Measurements from ENCODE around the gene MSANTD1. TPM values are rescaled to one million over a fixed set of nuclear protein-coding genes. Genes with fewer than 3 reads are reported as not detected.
A peak's percentile ranks its signal among the peaks of the same experiment; 100 is the strongest.

MSANTD1 gene
- total and polyA plus RNA-seq, 2 of the 8 experiments (the other 6 are each of a cell fraction or from before 2014, with no cell fraction given): 0.23 to 0.45 TPM

- no peak overlapping the region for H2BK12ac ChIP-seq (ENCODE audit: low read depth, low read length)
- TF ChIP-seq CBX5 (IDR thresholded peaks at IDR 0.05; ENCODE audit: low read depth, low read length) (no peak), RBBP5 (IDR thresholded peaks at IDR 0.05; ENCODE audit: borderline replicate concordance, low read depth, low read length) (no peak), GTF2F1 (IDR thresholded peaks at IDR 0.05; ENCODE audit: borderline replicate concordance, low read depth, low read length) (no peak), YY1 (IDR thresholded peaks at IDR 0.05; ENCODE audit: low read depth, low read length) (no peak), BACH1 (IDR thresholded peaks at IDR 0.05; ENCODE audit: low read length) (no peak), POU5F1 (IDR thresholded peaks at IDR 0.05; ENCODE audit: low read depth, low read length) (no peak), CTBP2 (IDR thresholded peaks at IDR 0.05; ENCODE audit: borderline replicate concordance, insufficient read depth, insufficient read length, low read length) (no peak), RFX5 (IDR thresholded peaks at IDR 0.05; ENCODE audit: borderline replicate concordance, low read depth, low read length) (no peak), SP1 (IDR thresholded peaks at IDR 0.05; ENCODE audit: low read depth, low read length) (no peak), SP2 (IDR thresholded peaks at IDR 0.05; ENCODE audit: low read length) (no peak), KDM1A (IDR thresholded peaks at IDR 0.05; ENCODE audit: borderline replicate concordance, low read length) (no peak), SUZ12 (IDR thresholded peaks at IDR 0.05; ENCODE audit: low read length) (no peak), POLR2AphosphoS5 (IDR thresholded peaks at IDR 0.05; ENCODE audit: low read depth, low read length) (no peak), ZNF274 (IDR thresholded peaks at IDR 0.05; ENCODE audit: borderline replicate concordance, extremely low read depth, low read length) (no peak)
Measured at GRCh38 chr4:3287271-3287971, 38.5 kb downstream of the MSANTD1 start.

More at GRCh38 chr4:3287271-3287971, 38.5 kb downstream of the MSANTD1 start:
- Histone ChIP-seq H3K27ac (ENCODE audit: low read depth, low read length) (no peak overlapping the region), H2AK5ac (ENCODE audit: low read depth, low read length) (no peak overlapping the region), H4K5ac (ENCODE audit: insufficient read length, low read depth, low read length) (no peak overlapping the region), H3K4ac (replicated peaks; ENCODE audit: insufficient read length, low read depth, low read length) (no peak overlapping the region), H3K4me3 (ENCODE audit: extremely low read depth in 1 of 4, insufficient read depth in 2 of 4, low read depth in 3 of 4, low read length in 4 of 4) (no peak overlapping the region), H3K18ac (ENCODE audit: extremely low read depth, low read length) (no peak overlapping the region), H3K56ac (replicated peaks; ENCODE audit: insufficient read length, low read depth, low read length) (no peak overlapping the region), H3K14ac (ENCODE audit: insufficient read length) (no peak overlapping the region), H2AFZ (ENCODE audit: low read length) (no peak overlapping the region), H2BK20ac (ENCODE audit: low read length) (no peak overlapping the region), H3K36me3 (ENCODE audit: control insufficient read depth in 2 of 4, insufficient read depth in 4 of 4, low read length in 3 of 4) (no peaks in the 10 kb centered on the region), H4K8ac (ENCODE audit: extremely low read depth, insufficient read depth, low read length) (peak overlapping the region; percentile 18; the same call in 1 of the 2 replicates), H3K23ac (ENCODE audit: insufficient read length) (no peak overlapping the region), H3K9ac (replicated peaks in 1 of 4; ENCODE audit: extremely low read depth in 1 of 4, low read depth in 3 of 4, low read length in 3 of 4) (no peak overlapping the region), H3K4me1 (replicated peaks in 1 of 4; ENCODE audit: control insufficient read depth in 3 of 4, insufficient read depth in 4 of 4, low read length in 3 of 4) (peaks cover 0 to 11% (median 3%) of the 10 kb centered on the region in 4 experiments; a peak in 5 of 7 replicates), H2BK15ac (ENCODE audit: low read length) (no peak overlapping the region), H3K79me2 (ENCODE audit: control insufficient read depth in 1 of 2, insufficient read depth in 2 of 2, low read length in 2 of 2) (no peaks in the 10 kb centered on the region), H3K27me3 (replicated peaks in 1 of 4; ENCODE audit: control insufficient read depth in 3 of 4, extremely low read depth in 1 of 4, insufficient read depth in 3 of 4, low read length in 3 of 4) (peaks cover 0 to 7% (median 1%) of the 10 kb centered on the region in 4 experiments; a peak in 3 of 7 replicates), H3K23me2 (ENCODE audit: low read depth, low read length) (peaks cover 9% of the 10 kb centered on the region; the same call in 1 of the 2 replicates), H3K4me2 (ENCODE audit: insufficient read depth in 1 of 2, low read depth in 2 of 2, low read length in 2 of 2) (no peak overlapping the region), H2BK5ac (ENCODE audit: low read depth, low read length) (no peak overlapping the region), H3K9me3 (ENCODE audit: insufficient read depth in 2 of 2, low read depth in 1 of 2, low read length in 1 of 2) (no peaks in the 10 kb centered on the region), H2BK120ac (replicated peaks; ENCODE audit: low read depth, low read length) (no peak overlapping the region), H4K20me1 (replicated peaks in 1 of 2; ENCODE audit: control insufficient read depth in 1 of 2, insufficient read depth in 2 of 2, low read length in 2 of 2) (no peaks in the 10 kb centered on the region), H3K79me1 (ENCODE audit: low read depth, low read length) (no peaks in the 10 kb centered on the region), H4K91ac (replicated peaks; ENCODE audit: insufficient read length, low read length) (no peak overlapping the region)
- ChIA-PET CTCF (ENCODE audit: partially characterized antibody) (interaction anchor here (1.2 to 5.1 kb wide), 2 partner anchors 31 to 461 kb away, joined by 4 to 31 read pairs; no protein-coding TSS in a partner anchor), POLR2A (ENCODE audit: partially characterized antibody) (no interaction called here)
- DNase-seq (ENCODE audit: low read depth in 1 of 2, low spot score in 2 of 2): peak in 1 of 2 experiments; percentile 30
- FAIRE-seq: no peak
- WGBS, 2 experiments (ENCODE audit: extremely low coverage in 1 of 2, insufficient coverage in 1 of 2, insufficient read length in 1 of 2, insufficient replicate concordance in 2 of 2, low coverage in 1 of 2, low lambda C conversion rate in 2 of 2, missing lambda C conversion rate in 1 of 2): 83% methylated on average over 14 of the region's 14 CpGs; no CpG with 5 or more reads in 1 of the 2 experiments

Data from H1 (cell line).